IMR-90 (cell line): ENCODE data around the gene ST8SIA6. TPM values are rescaled to one million over a fixed set of nuclear protein-coding genes. Genes with fewer than 3 reads are reported as not detected.

ENCODE experiments used
- ATAC-seq: fragments of 200-7000 bp; cut with Tn5 transposase; 2 replicates; pipeline ENCODE4 v1.9.1; 2020; ENCODE audit warnings: low read depth, mild to moderate bottlenecking, moderate library complexity
- BruUV-seq: library from RNA; stranded (reverse); fragments of 400-500 nt; replicated peaks from 2 replicates; lab custom pipeline; 2021; lab: Mats Ljungman, UMichigan
- CTCF ChIA-PET: fragments of 300-600 bp; formaldehyde crosslinking; extraction: SDS; loops from one replicate; lab custom pipeline; 2021; ENCODE audit warnings: antibody characterized with exemption; lab: Yijun Ruan, JAX
- POLR2A ChIA-PET: fragments of 300-600 bp; sonication (Branson Sonifier 250); formaldehyde crosslinking; loops from one replicate; lab custom pipeline; 2022; ENCODE audit warnings: antibody characterized with exemption; ENCODE audit not compliant: unreplicated experiment; lab: Charles Lee
- DNase-seq: peaks from one replicate; pipeline ENCODE4 v3.0.0; 2013
- H2AFZ ChIP-seq: replicated peaks from 2 replicates; pipeline ENCODE3; 2013; ENCODE audit warnings: low read length, mild to moderate bottlenecking; ENCODE audit not compliant: poor library complexity
- H2AK5ac ChIP-seq: 2 replicates; pipeline ENCODE4 v1.6.1; 2013; ENCODE audit warnings: low read depth, low read length, inconsistent platforms
- H2AK9ac ChIP-seq: replicated peaks from 2 replicates; pipeline ENCODE3; 2013; ENCODE audit warnings: mild to moderate bottlenecking, low read depth, low read length, moderate library complexity; ENCODE audit not compliant: poor library complexity
- H2BK120ac ChIP-seq: 2 replicates; pipeline ENCODE4 v1.6.1; 2013; ENCODE audit warnings: low read depth, low read length, inconsistent platforms
- H2BK15ac ChIP-seq: 3 replicates; pipeline ENCODE4 v1.6.1; 2013; ENCODE audit warnings: low read depth, low read length, inconsistent platforms
- H2BK20ac ChIP-seq: 2 replicates; pipeline ENCODE4 v1.6.1; 2013; ENCODE audit warnings: low read depth, mild to moderate bottlenecking, inconsistent platforms, low read length, moderate library complexity
- H2BK5ac ChIP-seq: 2 replicates; pipeline ENCODE4 v1.6.1; 2013; ENCODE audit warnings: mild to moderate bottlenecking, low read depth, low read length, inconsistent platforms; ENCODE audit not compliant: poor library complexity, severe bottlenecking
- H3K14ac ChIP-seq: replicated peaks from 2 replicates; pipeline ENCODE4 v1.6.1; 2013; ENCODE audit warnings: low read depth, low read length, inconsistent platforms
- H3K18ac ChIP-seq: 2 replicates; pipeline ENCODE4 v1.6.1; 2013; ENCODE audit warnings: low read depth, low read length, control low read depth
- H3K23ac ChIP-seq: 2 replicates; pipeline ENCODE4 v1.6.1; 2013; ENCODE audit warnings: low read depth, low read length, inconsistent platforms
- H3K27ac ChIP-seq: 2 replicates; pipeline ENCODE4 v1.5.1; 2013; ENCODE audit warnings: mild to moderate bottlenecking, control low read depth, low read length; ENCODE audit not compliant: insufficient read depth
- H3K27me3 ChIP-seq: 2 replicates; pipeline ENCODE4 v1.6.1; 2013; ENCODE audit warnings: low read length; ENCODE audit not compliant: control insufficient read depth, insufficient read depth
- H3K36me3 ChIP-seq: 2 replicates; pipeline ENCODE4 v1.6.1; 2013; ENCODE audit warnings: low read length, mixed read lengths; ENCODE audit not compliant: control insufficient read depth, insufficient read depth
- H3K4ac ChIP-seq: 2 replicates; pipeline ENCODE4 v1.6.1; 2013; ENCODE audit warnings: low read depth, low read length, inconsistent platforms
- H3K4me1 ChIP-seq: 2 replicates; pipeline ENCODE4 v1.6.1; 2013; ENCODE audit warnings: low read length, mixed read lengths; ENCODE audit not compliant: control insufficient read depth, insufficient read depth
- H3K4me2 ChIP-seq: 2 replicates; pipeline ENCODE4 v1.6.1; 2013; ENCODE audit warnings: low read depth, mild to moderate bottlenecking, control low read depth, low read length, moderate library complexity
- H3K4me3 ChIP-seq: 2 replicates; pipeline ENCODE4 v1.5.1; 2013; ENCODE audit warnings: low read depth, mild to moderate bottlenecking, control low read depth, low read length, moderate library complexity; ENCODE audit not compliant: insufficient read depth
- H3K56ac ChIP-seq: 2 replicates; pipeline ENCODE4 v1.6.1; 2013; ENCODE audit warnings: low read length, inconsistent platforms; ENCODE audit not compliant: insufficient read depth; ENCODE audit errors: extremely low read depth
- H3K79me1 ChIP-seq, 2 experiments: 2 replicates each; pipeline ENCODE4 v1.6.1; 2013; ENCODE audit warnings: low read length in 2 of 2, inconsistent platforms in 1 of 2, low read depth in 1 of 2
- H3K9ac ChIP-seq: 2 replicates; pipeline ENCODE4 v1.6.1; 2013; ENCODE audit warnings: low read depth, low read length, control low read depth
- H3K9me1 ChIP-seq: 2 replicates; pipeline ENCODE4 v1.6.1; 2013; ENCODE audit warnings: low read length, inconsistent platforms; ENCODE audit not compliant: insufficient read depth
- H3K9me3 ChIP-seq: 2 replicates; pipeline ENCODE4 v1.6.1; 2013; ENCODE audit warnings: low read length; ENCODE audit not compliant: control insufficient read depth, insufficient read depth
- H4K20me1 ChIP-seq: 2 replicates; pipeline ENCODE4 v1.6.1; 2013; ENCODE audit warnings: low read length, inconsistent platforms; ENCODE audit not compliant: insufficient read depth
- H4K5ac ChIP-seq: 2 replicates; pipeline ENCODE4 v1.6.1; 2013; ENCODE audit warnings: mild to moderate bottlenecking, low read depth, low read length, control low read depth
- H4K8ac ChIP-seq, 2 experiments: 2 replicates each; pipeline ENCODE4 v1.6.1; 2013; ENCODE audit warnings: low read depth in 2 of 2, low read length in 2 of 2, control low read depth in 1 of 2, inconsistent platforms in 1 of 2
- H4K91ac ChIP-seq: 2 replicates; pipeline ENCODE4 v1.6.1; 2013; ENCODE audit warnings: low read depth, low read length, inconsistent platforms; ENCODE audit not compliant: insufficient read depth
- BHLHE40 ChIP-seq: fragments of 150-350 bp; IDR thresholded peaks from 2 replicates; pipeline ENCODE4 v1.6.1; 2016; ENCODE audit warnings: mild to moderate bottlenecking, low read depth, low read length
- ELK1 ChIP-seq: fragments of 150-350 bp; IDR thresholded peaks from 2 replicates; pipeline ENCODE4 v1.6.1; 2016; ENCODE audit warnings: low read depth, mild to moderate bottlenecking, low read length, moderate library complexity, borderline replicate concordance
- FOS ChIP-seq: fragments of 150-350 bp; IDR thresholded peaks from 2 replicates; pipeline ENCODE4 v1.6.1; 2016; ENCODE audit warnings: low read depth, low read length
- MAFK ChIP-seq: IDR thresholded peaks from 2 replicates; pipeline ENCODE4 v1.6.1; 2012; ENCODE audit warnings: low read depth, low read length, improper control_type of control experiment
- MAZ ChIP-seq: IDR thresholded peaks from 2 replicates; pipeline ENCODE4 v1.6.1; 2012; ENCODE audit warnings: low read depth, mild to moderate bottlenecking, low read length, improper control_type of control experiment, moderate library complexity, borderline replicate concordance
- MXI1 ChIP-seq: IDR thresholded peaks from 2 replicates; pipeline ENCODE4 v1.6.1; 2012; ENCODE audit warnings: low read depth, mild to moderate bottlenecking, low read length, moderate library complexity, borderline replicate concordance
- RAD21 ChIP-seq: IDR thresholded peaks from 2 replicates; pipeline ENCODE4 v1.6.1; 2012; ENCODE audit warnings: low read length, improper control_type of control experiment
- RFX5 ChIP-seq: IDR thresholded peaks from 2 replicates; pipeline ENCODE4 v1.8.0; 2012; ENCODE audit warnings: low read depth, mild to moderate bottlenecking, low read length, moderate library complexity
- SMC3 ChIP-seq: fragments of 150-350 bp; IDR thresholded peaks from 2 replicates; pipeline ENCODE4 v1.6.1; 2016; ENCODE audit warnings: low read depth, mild to moderate bottlenecking, antibody characterized with exemption, low read length, moderate library complexity
- WGBS, 2 experiments: methylation state at CpG; one replicate each; pipeline versions ENCODE4 v1.1.5 to v1.1.7; 2013; ENCODE audit warnings: missing lambda C conversion rate in 2 of 2; ENCODE audit not compliant: insufficient read length in 1 of 2; ENCODE audit errors: extremely low coverage in 2 of 2; 5-methylcytosine and 5-hydroxymethylcytosine counted together
- dilution Hi-C: fragments of 300-500 bp; cut with HindIII; formaldehyde crosslinking; loops from one replicate; pipeline ENCODE4 v1.14.3; 2018; ENCODE audit warnings: low sequenced_read_pairs; ENCODE audit not compliant: unreplicated experiment
- in situ Hi-C: fragments of 300-500 bp; cut with MboI; formaldehyde crosslinking; loops from 3 replicates; pipeline ENCODE4 v1.14.3; 2019; ENCODE audit warnings: low sequenced_read_pairs, inconsistent platforms, mixed read lengths
- intact Hi-C: fragments of 100-400 bp; cut with micrococcal nuclease; formaldehyde crosslinking; loops from 2 replicates; pipeline ENCODE4 v1.10.0; 2022
- polyA plus RNA-seq, 3 experiments: library from polyadenylated mRNA; depleted of rRNA; stranded (reverse); fragments of >200 nt; gene quantifications; 2 replicates each; pipeline ENCODE4 v1.2.3, GENCODE V29; 2012; ENCODE audit warnings: low replicate concordance in 1 of 3
- total RNA-seq: library from RNA; depleted of rRNA; stranded (reverse); fragments of >200 nt; gene quantifications from 2 replicates; pipeline ENCODE4 v1.2.3, GENCODE V29; 2012
- TF ChIP-seq, protein P1 (sequence below): conservative IDR thresholded peaks from 2 replicates; pipeline ENCODE4 v1.5.1; 2012; ENCODE audit warnings: mild to moderate bottlenecking, low read depth, low read length, improper control_type of control experiment

Gene ST8SIA6
- total and polyA plus RNA-seq, 2 of the 4 experiments (the other 2 are of a cell fraction): 0.10 to 0.18 TPM

DNA sequence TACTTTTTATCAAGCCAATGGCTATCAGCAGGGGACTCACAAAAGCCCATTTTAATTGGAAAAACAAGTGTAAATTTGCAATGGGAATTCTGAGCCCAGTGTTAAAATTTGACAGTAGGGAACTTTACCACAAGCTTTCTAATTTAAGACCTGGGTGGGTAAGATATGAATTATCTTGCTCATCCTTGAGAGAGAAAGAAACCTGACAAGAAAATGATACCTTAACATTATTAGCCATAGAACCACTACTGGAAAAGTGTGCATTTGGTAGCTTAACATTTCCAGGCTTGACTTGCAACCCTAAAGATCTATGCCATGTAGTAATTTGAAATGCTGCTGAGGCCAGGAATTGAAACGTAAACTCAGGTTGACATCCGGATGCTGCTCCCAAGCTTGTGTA is 2.7 kb upstream of the ST8SIA6 start:
- no peaks in the 10 kb centered on the region for H3K36me3 ChIP-seq
- H3K4me3 ChIP-seq: no peak overlapping the region
- dilution Hi-C loops (no loop called here), intact Hi-C loops (no loop called here), in situ Hi-C loops (no loop called here)
- no peak overlapping the region for H3K56ac ChIP-seq
- H3K4me1 ChIP-seq: peaks cover 2% of the 10 kb centered on the region; the same call in 1 of the 2 replicates
- H3K27me3 ChIP-seq: peaks cover 10% of the 10 kb centered on the region; the same call in 1 of the 2 replicates
- H2AFZ ChIP-seq: no peak overlapping the region
- H3K18ac ChIP-seq: no peak overlapping the region
- no peaks in the 10 kb centered on the region for H3K9me1 ChIP-seq
- H2AK9ac ChIP-seq: no peak overlapping the region
- no peak overlapping the region for H3K27ac ChIP-seq
- no peak overlapping the region for H3K4ac ChIP-seq
- H4K5ac ChIP-seq: no peak overlapping the region
- H4K91ac ChIP-seq: no peak overlapping the region
- H3K14ac ChIP-seq: no peak overlapping the region
- ChIA-PET CTCF (interaction anchor here (0.6 kb wide), 1 partner anchor 180 kb away, joined by 3 read pairs; no protein-coding TSS in a partner anchor), POLR2A (interaction anchor here (0.6 kb wide), 1 partner anchor 1179 kb away, joined by 7 read pairs; no protein-coding TSS in a partner anchor)
- H3K9me3 ChIP-seq: peaks cover 5% of the 10 kb centered on the region
- no peak for DNase-seq
- H4K8ac ChIP-seq: no peak overlapping the region
- no CpG with 5 or more reads among the region's 2 CpGs for WGBS, 2 experiments
- no peak for TF ChIP-seq MAFK
- no peak for TF ChIP-seq ELK1
- TF ChIP-seq RAD21: no peak
- TF ChIP-seq MAZ: no peak
- no peak for TF ChIP-seq BHLHE40
- TF ChIP-seq FOS: no peak
- TF ChIP-seq, protein P1, sequence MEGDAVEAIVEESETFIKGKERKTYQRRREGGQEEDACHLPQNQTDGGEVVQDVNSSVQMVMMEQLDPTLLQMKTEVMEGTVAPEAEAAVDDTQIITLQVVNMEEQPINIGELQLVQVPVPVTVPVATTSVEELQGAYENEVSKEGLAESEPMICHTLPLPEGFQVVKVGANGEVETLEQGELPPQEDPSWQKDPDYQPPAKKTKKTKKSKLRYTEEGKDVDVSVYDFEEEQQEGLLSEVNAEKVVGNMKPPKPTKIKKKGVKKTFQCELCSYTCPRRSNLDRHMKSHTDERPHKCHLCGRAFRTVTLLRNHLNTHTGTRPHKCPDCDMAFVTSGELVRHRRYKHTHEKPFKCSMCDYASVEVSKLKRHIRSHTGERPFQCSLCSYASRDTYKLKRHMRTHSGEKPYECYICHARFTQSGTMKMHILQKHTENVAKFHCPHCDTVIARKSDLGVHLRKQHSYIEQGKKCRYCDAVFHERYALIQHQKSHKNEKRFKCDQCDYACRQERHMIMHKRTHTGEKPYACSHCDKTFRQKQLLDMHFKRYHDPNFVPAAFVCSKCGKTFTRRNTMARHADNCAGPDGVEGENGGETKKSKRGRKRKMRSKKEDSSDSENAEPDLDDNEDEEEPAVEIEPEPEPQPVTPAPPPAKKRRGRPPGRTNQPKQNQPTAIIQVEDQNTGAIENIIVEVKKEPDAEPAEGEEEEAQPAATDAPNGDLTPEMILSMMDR: no peak
- no peak for TF ChIP-seq SMC3
- no peak for TF ChIP-seq RFX5
- no peak for TF ChIP-seq MXI1
- ATAC-seq: no peak
- no peak overlapping the region for H2BK120ac ChIP-seq
- H3K9ac ChIP-seq: no peak overlapping the region
- no peak overlapping the region for H2BK5ac ChIP-seq
- no peak overlapping the region for H2BK15ac ChIP-seq
- no peak overlapping the region for H2AK5ac ChIP-seq
- BruUV-seq: no TSS peak
- H3K23ac ChIP-seq: no peak overlapping the region
- no peaks in the 10 kb centered on the region for H4K20me1 ChIP-seq
- H3K79me1 ChIP-seq: no peaks in the 10 kb centered on the region
- H3K4me2 ChIP-seq: no peak overlapping the region
- H2BK20ac ChIP-seq: no peak overlapping the region
